Bronchial epithelial cell (primary cell): ENCODE results near the gene FAM89A. TPM values are rescaled to one million over a fixed set of nuclear protein-coding genes. Genes with fewer than 3 reads are reported as not detected.

Source experiments
- DNase-seq: peaks from one replicate; pipeline ENCODE4 v3.0.0-alpha.2; 2010; ENCODE audit warnings: low read depth
- FAIRE-seq: peaks from 2 replicates; lab custom pipeline; 2011; peaks lifted over from hg19 to GRCh38; lab: Jason Lieb, UNC
- H3K27me3 ChIP-seq: 2 replicates; pipeline ENCODE4 v1.5.1; 2011; ENCODE audit warnings: low read length; ENCODE audit not compliant: control insufficient read depth, insufficient read depth
- H3K36me3 ChIP-seq: 2 replicates; pipeline ENCODE4 v1.5.1; 2011; ENCODE audit warnings: low read length; ENCODE audit not compliant: control insufficient read depth, insufficient read depth
- H3K4me3 ChIP-seq: 2 replicates; pipeline ENCODE4 v1.5.1; 2011; ENCODE audit warnings: mild to moderate bottlenecking, low read depth, low read length, control low read depth
- total RNA-seq: library from RNA; depleted of rRNA; stranded (reverse); fragments of >200 nt; gene quantifications from 2 replicates; pipeline ENCODE4 v1.2.1, GENCODE V29; 2014
- TF ChIP-seq, protein P1 (sequence below): IDR thresholded peaks from 2 replicates; pipeline ENCODE4 v1.5.1; 2011; ENCODE audit warnings: mild to moderate bottlenecking, moderate library complexity, low read length, control low read depth, inconsistent platforms; ENCODE audit not compliant: insufficient read depth, severe bottlenecking

FAM89A gene
- total RNA-seq, 1 donor from 2014 or later = 10.8 TPM

GRCh38 chr1:230979389-230979716 lies 60.7 kb downstream of the FAM89A start:
- TF ChIP-seq, protein P1, sequence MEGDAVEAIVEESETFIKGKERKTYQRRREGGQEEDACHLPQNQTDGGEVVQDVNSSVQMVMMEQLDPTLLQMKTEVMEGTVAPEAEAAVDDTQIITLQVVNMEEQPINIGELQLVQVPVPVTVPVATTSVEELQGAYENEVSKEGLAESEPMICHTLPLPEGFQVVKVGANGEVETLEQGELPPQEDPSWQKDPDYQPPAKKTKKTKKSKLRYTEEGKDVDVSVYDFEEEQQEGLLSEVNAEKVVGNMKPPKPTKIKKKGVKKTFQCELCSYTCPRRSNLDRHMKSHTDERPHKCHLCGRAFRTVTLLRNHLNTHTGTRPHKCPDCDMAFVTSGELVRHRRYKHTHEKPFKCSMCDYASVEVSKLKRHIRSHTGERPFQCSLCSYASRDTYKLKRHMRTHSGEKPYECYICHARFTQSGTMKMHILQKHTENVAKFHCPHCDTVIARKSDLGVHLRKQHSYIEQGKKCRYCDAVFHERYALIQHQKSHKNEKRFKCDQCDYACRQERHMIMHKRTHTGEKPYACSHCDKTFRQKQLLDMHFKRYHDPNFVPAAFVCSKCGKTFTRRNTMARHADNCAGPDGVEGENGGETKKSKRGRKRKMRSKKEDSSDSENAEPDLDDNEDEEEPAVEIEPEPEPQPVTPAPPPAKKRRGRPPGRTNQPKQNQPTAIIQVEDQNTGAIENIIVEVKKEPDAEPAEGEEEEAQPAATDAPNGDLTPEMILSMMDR = no peak
- Histone ChIP-seq H3K27me3 (no peaks in the 10 kb centered on the region), H3K4me3 (peak overlapping the region; percentile 92), H3K36me3 (no peaks in the 10 kb centered on the region)
- FAIRE-seq (no peak), DNase-seq (no peak)

DNA sequence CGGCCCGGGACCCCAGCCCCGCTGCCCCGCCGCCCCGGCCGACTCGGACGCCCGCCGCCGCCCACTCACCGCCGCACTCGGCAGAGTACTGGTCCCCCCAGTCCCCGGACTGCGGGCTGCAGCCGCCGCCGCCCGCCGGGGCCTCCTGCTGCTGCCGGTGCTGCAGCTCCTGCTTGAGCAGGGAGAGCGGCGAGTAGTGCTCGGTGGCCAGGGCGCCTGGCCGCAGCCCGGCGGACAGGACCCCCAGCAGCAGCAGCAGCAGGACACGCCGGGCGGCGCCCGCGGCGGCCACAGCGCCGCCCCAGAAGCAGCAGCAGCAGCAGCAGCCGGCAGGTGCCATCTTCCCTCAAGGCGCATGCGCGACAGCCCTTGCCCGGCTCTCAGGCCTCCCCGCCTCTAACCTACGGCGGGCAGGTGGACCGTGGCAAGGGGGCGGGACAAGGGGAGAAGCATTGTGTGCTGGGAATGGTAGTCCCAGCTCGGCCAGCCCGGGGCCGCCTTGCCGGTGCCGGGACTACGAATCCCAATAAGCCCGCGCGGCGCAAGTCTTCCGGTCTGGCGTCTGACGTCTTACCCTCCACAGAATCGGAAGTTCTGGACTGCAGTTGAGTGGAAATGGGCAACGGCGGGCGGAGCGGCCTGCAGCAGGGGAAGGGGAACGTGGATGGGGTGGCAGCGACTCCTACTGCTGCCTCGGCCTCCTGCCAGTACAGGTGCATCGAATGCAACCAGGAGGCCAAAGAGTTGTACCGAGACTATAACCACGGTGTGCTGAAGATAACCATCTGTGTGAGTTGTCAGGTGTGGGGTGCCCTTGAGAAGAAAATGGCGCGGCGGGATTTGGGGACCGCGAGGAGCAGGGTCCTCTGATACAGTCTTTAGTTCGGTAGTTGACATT lies 61.3 kb downstream of the FAM89A start, which contains the start of the genes ARV1 and TTC13:
ARV1 (plus strand) TSS at position 604 of the 898 bp plus-strand sequence; CDS start at position 616, 12 bp downstream.
TTC13 (minus strand) TSS at position 371 of the 898 bp plus-strand sequence; CDS start at position 340, 31 bp downstream.
- Histone ChIP-seq H3K36me3 (no peaks in the 10 kb centered on the region), H3K27me3 (no peaks in the 10 kb centered on the region), H3K4me3 (peak within 1 kb of the TSS; percentile 92)
- TF ChIP-seq, protein P1 = peak; percentile 38
- DNase-seq (peak; percentile 95), FAIRE-seq (no peak)

- H3K4me3 ChIP-seq = peak overlapping the region; percentile 92
- TF ChIP-seq, protein P1 = no peak
- no peaks in the 10 kb centered on the region for H3K36me3 ChIP-seq
- DNase-seq = peak; percentile 48
- no peaks in the 10 kb centered on the region for H3K27me3 ChIP-seq
- FAIRE-seq = no peak
Observed at GRCh38 chr1:230977761-230978490, 62.1 kb downstream of the FAM89A start.

GRCh38 chr1:230976825-230977747 lies 63.0 kb downstream of the FAM89A start:
- FAIRE-seq (no peak), DNase-seq (no peak)
- no peaks in the 10 kb centered on the region for H3K27me3 ChIP-seq
- no peak overlapping the region for H3K4me3 ChIP-seq
- H3K36me3 ChIP-seq = no peaks in the 10 kb centered on the region
- TF ChIP-seq, protein P1 = no peak

DNA sequence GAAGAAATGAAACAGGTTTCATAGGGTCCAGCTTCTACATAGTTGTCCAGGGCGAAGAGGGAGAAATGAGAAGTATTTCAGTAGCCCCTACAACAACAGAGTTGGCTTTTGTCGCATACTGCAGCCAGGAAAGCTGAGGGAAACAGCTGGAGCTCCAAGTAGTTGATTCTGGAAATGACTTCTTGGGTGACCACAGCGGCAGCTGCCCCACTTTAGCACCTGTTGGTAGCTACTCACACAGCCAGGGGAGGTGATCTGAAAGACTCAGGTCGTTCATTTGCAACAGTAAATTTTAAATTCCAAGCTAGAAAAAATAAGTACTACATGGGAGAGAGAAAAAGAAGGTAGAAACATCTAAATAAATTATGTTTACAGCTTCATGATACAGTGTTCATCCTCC lies 63.7 kb downstream of the FAM89A start:
- TF ChIP-seq, protein P1 = no peak
- FAIRE-seq (no peak), DNase-seq (no peak)
- Histone ChIP-seq H3K4me3 (no peak overlapping the region), H3K27me3 (no peaks in the 10 kb centered on the region), H3K36me3 (no peaks in the 10 kb centered on the region)
